ENCODE measurements around the gene PSMD13. TPM values are rescaled to one million over a fixed set of nuclear protein-coding genes. Genes with fewer than 3 reads are reported as not detected.

Gene PSMD13
- total RNA-seq, 5 donors from 2014 or later (not counting 1 experiment from before 2014, with no cell fraction given), result 74.0 to 115 (median 108) TPM

- CTCF ChIA-PET, result no interaction called here
- H3K9me3 ChIP-seq, result no peaks in the 10 kb centered on the region
- WGBS (ENCODE audit: insufficient coverage), result 95% methylated on average over 20 of the region's 27 CpGs
- peaks cover 0 to 1% of the 10 kb centered on the region in 2 donors for H3K27me3 Mint-ChIP-seq
- H3K36me3 Mint-ChIP-seq, result peaks cover 2% of the 10 kb centered on the region
- H3K36me3 ChIP-seq (ENCODE audit: control insufficient read depth in 2 of 2, extremely low read depth in 1 of 2, insufficient read depth in 1 of 2, low read length in 1 of 2), result peaks cover 11 to 14% of the 10 kb centered on the region in 2 donors
- H3K27ac Mint-ChIP-seq, result peak overlapping the region in 1 of 2 donors; percentile 16
- no peak overlapping the region for H3K4me3 ChIP-seq (ENCODE audit: control insufficient read depth in 1 of 2, extremely low read depth in 1 of 2, low read length in 1 of 2)
- no peak overlapping the region for H3K27ac ChIP-seq (ENCODE audit: low read length)
- peak in 2 of 35 experiments; percentile 1 to 24 for DNase-seq
- peaks cover 22 to 39% (median 32%) of the 10 kb centered on the region in 3 donors for H3K4me1 Mint-ChIP-seq
- H3K4me3 Mint-ChIP-seq, result no peak overlapping the region
- H3K27me3 ChIP-seq (replicated peaks in 1 of 2; ENCODE audit: control insufficient read depth in 2 of 2, extremely low read depth in 1 of 2, insufficient read depth in 2 of 2, low read length in 1 of 2), result peaks cover 0 to 10% of the 10 kb centered on the region in 2 experiments
- ATAC-seq (replicated peaks in 1 of 4), result no peak
- no peaks in the 10 kb centered on the region for H3K9me3 Mint-ChIP-seq
- H3K4me1 ChIP-seq (ENCODE audit: control insufficient read depth in 1 of 2, extremely low read depth in 1 of 2, insufficient read depth in 2 of 2, low read length in 2 of 2), result peaks cover 14 to 58% of the 10 kb centered on the region in 2 experiments
- POLR2A ChIA-PET, result no interaction called here
Measured at GRCh38 chr11:293852-294661, 57.3 kb downstream of the PSMD13 start.

- peaks cover 11 to 14% of the 10 kb centered on the region in 2 donors for H3K36me3 ChIP-seq (ENCODE audit: control insufficient read depth in 2 of 2, extremely low read depth in 1 of 2, insufficient read depth in 1 of 2, low read length in 1 of 2)
- no peak overlapping the region for H3K4me3 ChIP-seq (ENCODE audit: control insufficient read depth in 1 of 2, extremely low read depth in 1 of 2, low read length in 1 of 2)
- H3K27ac Mint-ChIP-seq, result no peak overlapping the region
- H3K27me3 Mint-ChIP-seq, result peaks cover 0 to 1% of the 10 kb centered on the region in 2 donors
- no peak overlapping the region for H3K4me3 Mint-ChIP-seq
- H3K27ac ChIP-seq (ENCODE audit: low read length), result no peak overlapping the region
- peaks cover 12 to 56% of the 10 kb centered on the region in 2 experiments for H3K4me1 ChIP-seq (ENCODE audit: control insufficient read depth in 1 of 2, extremely low read depth in 1 of 2, insufficient read depth in 2 of 2, low read length in 2 of 2)
- ATAC-seq (replicated peaks in 1 of 4) (no peak), DNase-seq (peak in 2 of 35 experiments; percentile 1 to 19)
- ChIA-PET CTCF (no interaction called here), POLR2A (interaction anchor here in 1 of 2 donors (0.5 kb wide), 1 partner anchor 9 kb away, joined by 5 read pairs; no protein-coding TSS in a partner anchor)
- H3K36me3 Mint-ChIP-seq, result peaks cover 2% of the 10 kb centered on the region
- H3K27me3 ChIP-seq (replicated peaks in 1 of 2; ENCODE audit: control insufficient read depth in 2 of 2, extremely low read depth in 1 of 2, insufficient read depth in 2 of 2, low read length in 1 of 2), result peaks cover 0 to 12% of the 10 kb centered on the region in 2 experiments
- no peaks in the 10 kb centered on the region for H3K9me3 Mint-ChIP-seq
- no peaks in the 10 kb centered on the region for H3K9me3 ChIP-seq
- peaks cover 21 to 38% (median 31%) of the 10 kb centered on the region in 3 donors for H3K4me1 Mint-ChIP-seq
- WGBS (ENCODE audit: insufficient coverage), result 89% methylated on average over 14 of the region's 16 CpGs
Measured at GRCh38 chr11:294780-295179, 58.0 kb downstream of the PSMD13 start.

- Mint-ChIP-seq H3K27ac (peak overlapping the region; percentile 31 to 39), H3K36me3 (peaks cover 2% of the 10 kb centered on the region), H3K4me3 (no peak overlapping the region), H3K9me3 (no peaks in the 10 kb centered on the region), H3K4me1 (peaks cover 18 to 35% (median 35%) of the 10 kb centered on the region in 3 donors), H3K27me3 (peaks cover 2 to 3% of the 10 kb centered on the region in 2 donors)
- H3K36me3 ChIP-seq (ENCODE audit: control insufficient read depth in 2 of 2, extremely low read depth in 1 of 2, insufficient read depth in 1 of 2, low read length in 1 of 2), result peaks cover 11 to 14% of the 10 kb centered on the region in 2 donors
- H3K27ac ChIP-seq (ENCODE audit: low read length), result no peak overlapping the region
- H3K4me1 ChIP-seq (ENCODE audit: control insufficient read depth in 1 of 2, extremely low read depth in 1 of 2, insufficient read depth in 2 of 2, low read length in 2 of 2), result peaks cover 10 to 50% of the 10 kb centered on the region in 2 experiments
- peaks cover 0 to 20% of the 10 kb centered on the region in 2 experiments for H3K27me3 ChIP-seq (replicated peaks in 1 of 2; ENCODE audit: control insufficient read depth in 2 of 2, extremely low read depth in 1 of 2, insufficient read depth in 2 of 2, low read length in 1 of 2)
- ChIA-PET CTCF (no interaction called here), POLR2A (interaction anchor here in 1 of 2 donors (0.5 kb wide), 1 partner anchor 10 kb away, joined by 5 read pairs; no protein-coding TSS in a partner anchor)
- ATAC-seq (replicated peaks in 1 of 4), result peak in 1 of 4 experiments; percentile 9
- no peak overlapping the region for H3K4me3 ChIP-seq (ENCODE audit: control insufficient read depth in 1 of 2, extremely low read depth in 1 of 2, low read length in 1 of 2)
- H3K9me3 ChIP-seq, result no peaks in the 10 kb centered on the region
- DNase-seq, result peak in 2 of 35 experiments; percentile 0 to 23
- WGBS (ENCODE audit: insufficient coverage), result 76% methylated on average over 19 of the region's 26 CpGs
Measured at GRCh38 chr11:295351-296170, 58.8 kb downstream of the PSMD13 start.

GRCh38 chr11:296171-297050 is 59.6 kb downstream of the PSMD13 start:
- H3K4me1 Mint-ChIP-seq, result peaks cover 10 to 35% (median 31%) of the 10 kb centered on the region in 3 donors
- Histone ChIP-seq H3K27ac (ENCODE audit: low read length) (no peak overlapping the region), H3K27me3 (replicated peaks in 1 of 2; ENCODE audit: control insufficient read depth in 2 of 2, extremely low read depth in 1 of 2, insufficient read depth in 2 of 2, low read length in 1 of 2) (peaks cover 0 to 25% of the 10 kb centered on the region in 2 experiments), H3K4me3 (ENCODE audit: control insufficient read depth in 1 of 2, extremely low read depth in 1 of 2, low read length in 1 of 2) (no peak overlapping the region), H3K9me3 (no peaks in the 10 kb centered on the region), H3K4me1 (ENCODE audit: control insufficient read depth in 1 of 2, extremely low read depth in 1 of 2, insufficient read depth in 2 of 2, low read length in 2 of 2) (peaks cover 8 to 42% of the 10 kb centered on the region in 2 experiments), H3K36me3 (ENCODE audit: control insufficient read depth in 2 of 2, extremely low read depth in 1 of 2, insufficient read depth in 1 of 2, low read length in 1 of 2) (peaks cover 11 to 14% of the 10 kb centered on the region in 2 donors)
- POLR2A ChIA-PET, result no interaction called here
- ATAC-seq (replicated peaks in 1 of 4), result no peak
- H3K4me3 Mint-ChIP-seq, result no peak overlapping the region
- H3K27me3 Mint-ChIP-seq, result peaks cover 4 to 6% of the 10 kb centered on the region in 2 donors
- WGBS (ENCODE audit: insufficient coverage), result 78% methylated on average over 35 of the region's 35 CpGs
- H3K36me3 Mint-ChIP-seq, result peaks cover 2% of the 10 kb centered on the region
- peak in 4 of 35 experiments; percentile 0 to 17 (median 2) for DNase-seq
- CTCF ChIA-PET, result no interaction called here
- no peaks in the 10 kb centered on the region for H3K9me3 Mint-ChIP-seq
- peak overlapping the region in 1 of 2 donors; percentile 39 for H3K27ac Mint-ChIP-seq

GRCh38 chr11:297051-297585 is 60.3 kb downstream of the PSMD13 start:
- H3K4me1 Mint-ChIP-seq, result peaks cover 8 to 34% (median 31%) of the 10 kb centered on the region in 3 donors

More at GRCh38 chr11:297051-297585, 60.3 kb downstream of the PSMD13 start:
- no peaks in the 10 kb centered on the region for H3K9me3 Mint-ChIP-seq
- H3K36me3 ChIP-seq (ENCODE audit: control insufficient read depth in 2 of 2, extremely low read depth in 1 of 2, insufficient read depth in 1 of 2, low read length in 1 of 2), result peaks cover 11 to 14% of the 10 kb centered on the region in 2 donors
- no peaks in the 10 kb centered on the region for H3K9me3 ChIP-seq
- peak overlapping the region; percentile 28 to 85 for H3K27ac Mint-ChIP-seq
- ChIA-PET POLR2A (interaction anchor here in 1 of 2 donors (0.5 kb wide), 1 partner anchor 380 kb away, joined by 3 read pairs; no protein-coding TSS in a partner anchor), CTCF (no interaction called here)
- WGBS (ENCODE audit: insufficient coverage), result 74% methylated on average over 7 of the region's 13 CpGs
- H3K27me3 ChIP-seq (replicated peaks in 1 of 2; ENCODE audit: control insufficient read depth in 2 of 2, extremely low read depth in 1 of 2, insufficient read depth in 2 of 2, low read length in 1 of 2), result peaks cover 0 to 25% of the 10 kb centered on the region in 2 experiments
- peak overlapping the region in 1 of 3 donors; percentile 58 for H3K4me3 Mint-ChIP-seq
- no peaks in the 10 kb centered on the region for H3K36me3 Mint-ChIP-seq
- ATAC-seq (replicated peaks in 1 of 4), result peak; percentile 5 to 31 (median 16)
- no peak overlapping the region for H3K27ac ChIP-seq (ENCODE audit: low read length)
- H3K4me1 ChIP-seq (ENCODE audit: control insufficient read depth in 1 of 2, extremely low read depth in 1 of 2, insufficient read depth in 2 of 2, low read length in 2 of 2), result peaks cover 8 to 39% of the 10 kb centered on the region in 2 experiments
- peak in 4 of 35 experiments; percentile 0 to 23 (median 4) for DNase-seq
- no peak overlapping the region for H3K4me3 ChIP-seq (ENCODE audit: control insufficient read depth in 1 of 2, extremely low read depth in 1 of 2, low read length in 1 of 2)
- H3K27me3 Mint-ChIP-seq, result peaks cover 4 to 6% of the 10 kb centered on the region in 2 donors
